K562 (cell line): Measurements from ENCODE around the gene HRAS. TPM values are rescaled to one million over a fixed set of nuclear protein-coding genes. Genes with fewer than 3 reads are reported as not detected.

Experiments used
- CBX3 ChIP-seq, 2 experiments: IDR thresholded peaks; 1 replicate in 1 of 2; 2 replicates in 1 of 2; pipeline ENCODE4 v1.6.1; 2012; ENCODE audit warnings: inconsistent platforms in 2 of 2, low read length in 2 of 2, borderline replicate concordance in 1 of 2, control low read depth in 1 of 2
- ETV5 ChIP-seq: sonication (generic); formaldehyde crosslinking; IDR thresholded peaks from 2 replicates; pipeline ENCODE4 v1.4.0; 2020; ENCODE audit warnings: low read depth, mild to moderate bottlenecking, missing genetic modification reagents
- HOXB6 ChIP-seq: fragments of 250-450 bp; sonication (Bioruptor Pico); IDR thresholded peaks from 2 replicates; pipeline ENCODE4 v1.5.1; 2022; ENCODE audit warnings: mild to moderate bottlenecking, borderline replicate concordance
- MEF2A ChIP-seq: IDR thresholded peaks from 2 replicates; pipeline ENCODE4 v1.6.1; 2011; ENCODE audit warnings: low read depth, mild to moderate bottlenecking, low read length, moderate library complexity; ENCODE audit not compliant: control insufficient read depth
- NCOA1 ChIP-seq: fragments of 450-650 bp; IDR thresholded peaks from 2 replicates; pipeline ENCODE4 v1.6.1; 2016; ENCODE audit warnings: low read depth
- PHF8 ChIP-seq: fragments of 200-600 bp; sonication (generic); IDR thresholded peaks from 2 replicates; pipeline ENCODE4 v1.6.1; 2012; ENCODE audit warnings: mixed run types, mild to moderate bottlenecking, inconsistent platforms, low read length, moderate library complexity, borderline replicate concordance
- POLR2B ChIP-seq: fragments of 450-650 bp; IDR thresholded peaks from 2 replicates; pipeline ENCODE4 v1.6.1; 2018; ENCODE audit warnings: low read depth; ENCODE audit not compliant: partially characterized antibody
- SIN3B ChIP-seq: fragments of 450-650 bp; IDR thresholded peaks from 2 replicates; pipeline ENCODE4 v1.6.1; 2017; ENCODE audit warnings: low read depth, mild to moderate bottlenecking, moderate library complexity
- ZNF76 ChIP-seq: fragments of 250-450 bp; sonication (Bioruptor Pico); IDR thresholded peaks from 2 replicates; pipeline ENCODE4 v1.4.0; 2020; ENCODE audit warnings: mild to moderate bottlenecking, moderate library complexity, borderline replicate concordance
- polyA plus RNA-seq, 8 experiments: library from polyadenylated mRNA; depleted of rRNA in 4 of 8; stranded (reverse) in 5 of 8; unstranded in 3 of 8; fragments of >200 nt; fragmentation: Nextera tagmentation in 2 of 8; fragmentation: Illumina TruSeq in 1 of 8; extraction: Ambion mirVana in 2 of 8; extraction: Trizol in 1 of 8; gene quantifications; 2 replicates each; pipeline versions ENCODE4 v1.2.1 to v1.2.3, GENCODE V29; 2011 to 2014; ENCODE audit warnings: inconsistent platforms in 1 of 8, missing spikeins in 1 of 8
- total RNA-seq, 7 experiments: library from RNA; depleted of rRNA in 6 of 7; stranded (reverse); fragments of >200 nt in 6 of 7; fragmentation: Illumina TruSeq in 2 of 7; extraction: Trizol in 2 of 7; gene quantifications; 2 replicates each; pipeline versions ENCODE4 v1.2.1 to v1.2.3, GENCODE V29; 2011 to 2021; ENCODE audit warnings: low replicate concordance in 1 of 7
- TF ChIP-seq, protein P1 (sequence below): IDR thresholded peaks from 3 replicates; pipeline ENCODE4 v1.6.1; 2011; ENCODE audit warnings: borderline replicate concordance, mild to moderate bottlenecking, moderate library complexity; ENCODE audit not compliant: insufficient read length; ENCODE audit errors: extremely low read depth
- TF ChIP-seq, protein P2 (sequence below): sonication (generic); formaldehyde crosslinking; IDR thresholded peaks from 2 replicates; pipeline ENCODE4 v1.8.0; 2022; ENCODE audit warnings: missing genetic modification reagents, mild to moderate bottlenecking, borderline replicate concordance
- TF ChIP-seq, protein P3 (sequence below): fragments of 450-650 bp; IDR thresholded peaks from 2 replicates; pipeline ENCODE4 v1.6.1; 2017; ENCODE audit warnings: mild to moderate bottlenecking, moderate library complexity
- TF ChIP-seq, protein P4 (sequence below): sonication (generic); formaldehyde crosslinking; IDR thresholded peaks from 2 replicates; pipeline ENCODE4 v1.8.0; 2022; ENCODE audit warnings: mild to moderate bottlenecking, low read depth, missing genetic modification reagents
- TF ChIP-seq, protein P5 (sequence below): IDR thresholded peaks from 2 replicates; pipeline ENCODE4 v1.6.1; 2012; ENCODE audit warnings: low read depth, low read length, improper control_type of control experiment, borderline replicate concordance

The HRAS gene
- total and polyA plus RNA-seq, 9 of the 15 experiments (the other 6 are each of a cell fraction or from before 2014, with no cell fraction given) = 2.8 to 73.5 (median 29.6) TPM

DNA sequence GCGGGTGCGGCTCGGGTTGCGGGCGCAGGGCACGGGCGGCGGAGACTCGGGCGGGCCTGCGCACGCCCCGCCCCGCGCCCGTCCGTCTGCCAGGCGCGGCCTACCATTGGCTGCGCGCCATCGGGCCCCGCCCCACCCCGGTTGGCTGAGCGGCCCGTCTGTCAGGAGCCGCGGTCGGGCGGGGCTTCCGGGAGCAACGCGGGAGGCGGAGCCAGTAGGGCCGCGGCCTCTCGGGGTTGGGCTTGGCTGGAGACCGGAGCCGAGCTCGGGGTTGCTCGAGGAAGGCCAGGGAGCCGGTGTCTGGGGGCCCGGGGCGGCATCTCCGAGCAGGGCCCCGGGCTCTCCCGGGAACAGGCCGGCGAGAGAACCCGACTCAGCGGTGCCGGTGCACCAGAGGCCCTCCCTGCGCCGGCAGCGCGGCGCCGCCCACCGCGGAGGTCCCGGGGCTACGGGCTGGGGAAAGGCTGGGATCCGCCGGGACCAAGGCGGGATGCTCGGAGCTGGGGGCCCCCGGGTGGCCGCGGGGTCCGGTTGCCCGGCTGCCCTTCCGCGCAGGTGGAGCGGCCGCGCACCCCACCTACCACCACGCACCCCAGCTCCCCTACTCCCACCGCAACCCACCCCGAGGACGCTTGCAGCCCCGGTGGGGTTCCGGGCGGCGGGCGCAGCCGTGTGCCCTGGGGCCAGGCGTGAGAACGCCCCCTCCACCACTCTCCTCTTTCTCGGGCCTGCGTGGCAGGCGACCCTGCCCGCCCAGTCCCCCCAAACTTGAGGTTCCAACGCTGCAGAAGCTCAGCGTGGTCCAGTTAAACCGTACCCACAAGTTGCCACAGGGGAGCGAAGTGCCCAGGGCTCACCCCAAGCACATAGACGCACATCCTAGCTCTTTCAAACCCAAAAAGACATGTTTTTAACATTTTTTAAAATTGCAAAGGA is at the start of gene HRAS (continued):
- TF ChIP-seq, protein P1, sequence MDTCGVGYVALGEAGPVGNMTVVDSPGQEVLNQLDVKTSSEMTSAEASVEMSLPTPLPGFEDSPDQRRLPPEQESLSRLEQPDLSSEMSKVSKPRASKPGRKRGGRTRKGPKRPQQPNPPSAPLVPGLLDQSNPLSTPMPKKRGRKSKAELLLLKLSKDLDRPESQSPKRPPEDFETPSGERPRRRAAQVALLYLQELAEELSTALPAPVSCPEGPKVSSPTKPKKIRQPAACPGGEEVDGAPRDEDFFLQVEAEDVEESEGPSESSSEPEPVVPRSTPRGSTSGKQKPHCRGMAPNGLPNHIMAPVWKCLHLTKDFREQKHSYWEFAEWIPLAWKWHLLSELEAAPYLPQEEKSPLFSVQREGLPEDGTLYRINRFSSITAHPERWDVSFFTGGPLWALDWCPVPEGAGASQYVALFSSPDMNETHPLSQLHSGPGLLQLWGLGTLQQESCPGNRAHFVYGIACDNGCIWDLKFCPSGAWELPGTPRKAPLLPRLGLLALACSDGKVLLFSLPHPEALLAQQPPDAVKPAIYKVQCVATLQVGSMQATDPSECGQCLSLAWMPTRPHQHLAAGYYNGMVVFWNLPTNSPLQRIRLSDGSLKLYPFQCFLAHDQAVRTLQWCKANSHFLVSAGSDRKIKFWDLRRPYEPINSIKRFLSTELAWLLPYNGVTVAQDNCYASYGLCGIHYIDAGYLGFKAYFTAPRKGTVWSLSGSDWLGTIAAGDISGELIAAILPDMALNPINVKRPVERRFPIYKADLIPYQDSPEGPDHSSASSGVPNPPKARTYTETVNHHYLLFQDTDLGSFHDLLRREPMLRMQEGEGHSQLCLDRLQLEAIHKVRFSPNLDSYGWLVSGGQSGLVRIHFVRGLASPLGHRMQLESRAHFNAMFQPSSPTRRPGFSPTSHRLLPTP = no peak
- TF ChIP-seq, protein P2, sequence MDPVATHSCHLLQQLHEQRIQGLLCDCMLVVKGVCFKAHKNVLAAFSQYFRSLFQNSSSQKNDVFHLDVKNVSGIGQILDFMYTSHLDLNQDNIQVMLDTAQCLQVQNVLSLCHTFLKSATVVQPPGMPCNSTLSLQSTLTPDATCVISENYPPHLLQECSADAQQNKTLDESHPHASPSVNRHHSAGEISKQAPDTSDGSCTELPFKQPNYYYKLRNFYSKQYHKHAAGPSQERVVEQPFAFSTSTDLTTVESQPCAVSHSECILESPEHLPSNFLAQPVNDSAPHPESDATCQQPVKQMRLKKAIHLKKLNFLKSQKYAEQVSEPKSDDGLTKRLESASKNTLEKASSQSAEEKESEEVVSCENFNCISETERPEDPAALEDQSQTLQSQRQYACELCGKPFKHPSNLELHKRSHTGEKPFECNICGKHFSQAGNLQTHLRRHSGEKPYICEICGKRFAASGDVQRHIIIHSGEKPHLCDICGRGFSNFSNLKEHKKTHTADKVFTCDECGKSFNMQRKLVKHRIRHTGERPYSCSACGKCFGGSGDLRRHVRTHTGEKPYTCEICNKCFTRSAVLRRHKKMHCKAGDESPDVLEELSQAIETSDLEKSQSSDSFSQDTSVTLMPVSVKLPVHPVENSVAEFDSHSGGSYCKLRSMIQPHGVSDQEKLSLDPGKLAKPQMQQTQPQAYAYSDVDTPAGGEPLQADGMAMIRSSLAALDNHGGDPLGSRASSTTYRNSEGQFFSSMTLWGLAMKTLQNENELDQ = no peak
- TF ChIP-seq, protein P3, sequence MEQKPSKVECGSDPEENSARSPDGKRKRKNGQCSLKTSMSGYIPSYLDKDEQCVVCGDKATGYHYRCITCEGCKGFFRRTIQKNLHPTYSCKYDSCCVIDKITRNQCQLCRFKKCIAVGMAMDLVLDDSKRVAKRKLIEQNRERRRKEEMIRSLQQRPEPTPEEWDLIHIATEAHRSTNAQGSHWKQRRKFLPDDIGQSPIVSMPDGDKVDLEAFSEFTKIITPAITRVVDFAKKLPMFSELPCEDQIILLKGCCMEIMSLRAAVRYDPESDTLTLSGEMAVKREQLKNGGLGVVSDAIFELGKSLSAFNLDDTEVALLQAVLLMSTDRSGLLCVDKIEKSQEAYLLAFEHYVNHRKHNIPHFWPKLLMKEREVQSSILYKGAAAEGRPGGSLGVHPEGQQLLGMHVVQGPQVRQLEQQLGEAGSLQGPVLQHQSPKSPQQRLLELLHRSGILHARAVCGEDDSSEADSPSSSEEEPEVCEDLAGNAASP = no peak
- TF ChIP-seq HOXB6 (CRISPR knock-in tag) (no peak), POLR2B (peak; percentile 60), MEF2A (no peak), SIN3B (no peak), NCOA1 (no peak), ETV5 (CRISPR knock-in tag) (no peak), CBX3 (IDR thresholded peaks at IDR 0.05; ENCODE audit: borderline replicate concordance in 1 of 2, low read length in 2 of 2) (no peak), ZNF76 (CRISPR knock-in tag) (no peak), PHF8 (peak; percentile 79; the same call in 1 of the 2 replicates)
- TF ChIP-seq, protein P4, sequence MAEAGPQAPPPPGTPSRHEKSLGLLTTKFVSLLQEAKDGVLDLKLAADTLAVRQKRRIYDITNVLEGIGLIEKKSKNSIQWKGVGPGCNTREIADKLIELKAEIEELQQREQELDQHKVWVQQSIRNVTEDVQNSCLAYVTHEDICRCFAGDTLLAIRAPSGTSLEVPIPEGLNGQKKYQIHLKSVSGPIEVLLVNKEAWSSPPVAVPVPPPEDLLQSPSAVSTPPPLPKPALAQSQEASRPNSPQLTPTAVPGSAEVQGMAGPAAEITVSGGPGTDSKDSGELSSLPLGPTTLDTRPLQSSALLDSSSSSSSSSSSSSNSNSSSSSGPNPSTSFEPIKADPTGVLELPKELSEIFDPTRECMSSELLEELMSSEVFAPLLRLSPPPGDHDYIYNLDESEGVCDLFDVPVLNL = no peak
- TF ChIP-seq, protein P5, sequence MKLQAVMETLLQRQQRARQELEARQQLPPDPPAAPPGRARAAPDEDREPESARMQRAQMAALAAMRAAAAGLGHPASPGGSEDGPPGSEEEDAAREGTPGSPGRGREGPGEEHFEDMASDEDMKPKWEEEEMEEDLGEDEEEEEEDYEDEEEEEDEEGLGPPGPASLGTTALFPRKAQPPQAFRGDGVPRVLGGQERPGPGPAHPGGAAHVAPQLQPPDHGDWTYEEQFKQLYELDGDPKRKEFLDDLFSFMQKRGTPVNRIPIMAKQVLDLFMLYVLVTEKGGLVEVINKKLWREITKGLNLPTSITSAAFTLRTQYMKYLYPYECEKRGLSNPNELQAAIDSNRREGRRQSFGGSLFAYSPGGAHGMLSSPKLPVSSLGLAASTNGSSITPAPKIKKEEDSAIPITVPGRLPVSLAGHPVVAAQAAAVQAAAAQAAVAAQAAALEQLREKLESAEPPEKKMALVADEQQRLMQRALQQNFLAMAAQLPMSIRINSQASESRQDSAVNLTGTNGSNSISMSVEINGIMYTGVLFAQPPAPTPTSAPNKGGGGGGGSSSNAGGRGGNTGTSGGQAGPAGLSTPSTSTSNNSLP = no peak
